Urothelium cell line (cell line): ENCODE measurements around the gene ZBTB34.

ENCODE experiments used
- DNase-seq: peaks from one replicate; pipeline ENCODE4 v3.0.0; 2011; ENCODE audit warnings: low spot score, mixed read lengths
- FAIRE-seq: peaks from 2 replicates; lab custom pipeline; 2011; peaks lifted over from hg19 to GRCh38; lab: Jason Lieb, UNC

ZBTB34 gene

DNA sequence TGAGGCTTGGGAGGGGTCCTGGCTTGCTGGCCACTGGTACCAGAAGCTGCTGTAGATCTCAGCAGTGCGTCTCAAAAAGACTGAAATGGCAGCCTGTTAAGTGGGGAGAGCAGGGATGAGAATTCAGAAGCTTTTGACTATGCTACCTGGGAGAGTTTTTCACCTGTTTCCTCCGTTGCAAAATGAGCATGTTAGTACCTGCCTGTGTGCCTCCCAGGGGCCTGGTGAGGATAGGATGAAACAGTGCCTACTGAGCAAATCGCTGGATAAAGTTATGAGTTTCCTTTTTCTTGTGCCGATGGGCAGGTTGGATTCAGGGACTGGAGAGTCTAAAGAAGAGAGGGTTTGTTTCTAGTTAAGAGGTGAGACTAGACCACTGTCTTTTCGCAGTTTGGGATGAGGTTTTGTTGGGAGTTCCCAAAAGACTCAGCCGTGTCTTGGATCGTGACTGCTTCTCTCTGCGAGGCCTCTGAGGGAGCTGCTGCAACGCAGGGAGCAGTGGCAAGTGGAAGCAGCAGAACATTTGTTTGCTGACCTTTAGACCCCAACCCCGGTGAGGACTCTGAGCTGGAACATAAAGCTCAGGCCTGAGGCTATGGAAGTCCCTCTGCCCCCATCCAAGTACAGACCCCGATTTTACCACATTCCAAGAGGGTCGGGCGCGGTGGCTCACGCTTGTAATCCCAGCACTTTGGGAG is 55.6 kb downstream of the ZBTB34 start:
- DNase-seq (no peak), FAIRE-seq (no peak)

GRCh38 chr9:126916909-126917308 is 56.5 kb downstream of the ZBTB34 start:
- FAIRE-seq (no peak), DNase-seq (no peak)

GRCh38 chr9:126919193-126919592 is 58.8 kb downstream of the ZBTB34 start:
- FAIRE-seq (no peak), DNase-seq (no peak)

- FAIRE-seq (no peak), DNase-seq (no peak)
These were observed 65.4 kb downstream of the ZBTB34 start for GRCh38 chr9:126925876-126926275.

DNA sequence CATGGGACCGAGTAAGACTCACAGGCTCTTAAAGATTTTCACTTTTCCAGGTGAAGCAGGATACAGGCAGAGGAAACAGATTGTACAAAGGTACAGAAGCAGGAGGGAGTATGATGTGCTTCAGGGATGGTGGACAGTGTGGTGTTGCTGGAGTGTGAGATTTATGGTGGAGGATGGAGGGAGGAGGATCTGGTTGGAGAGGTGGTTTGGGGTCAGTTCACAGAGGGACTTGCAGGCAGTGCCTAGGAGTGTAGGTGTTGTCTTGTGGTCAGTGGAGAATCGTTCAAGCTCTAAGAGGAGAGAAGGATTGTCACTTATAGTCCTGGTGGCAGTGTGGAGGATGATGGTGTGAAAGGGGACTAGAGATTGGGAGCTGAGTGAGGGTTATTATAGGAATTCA is 65.9 kb downstream of the ZBTB34 start:
- FAIRE-seq: no peak

GRCh38 chr9:126927419-126927818 is 67.0 kb downstream of the ZBTB34 start:
- FAIRE-seq: no peak
- no peak for DNase-seq

More for the DNA sequence above, 65.9 kb downstream of the ZBTB34 start:
- DNase-seq: no peak

DNA sequence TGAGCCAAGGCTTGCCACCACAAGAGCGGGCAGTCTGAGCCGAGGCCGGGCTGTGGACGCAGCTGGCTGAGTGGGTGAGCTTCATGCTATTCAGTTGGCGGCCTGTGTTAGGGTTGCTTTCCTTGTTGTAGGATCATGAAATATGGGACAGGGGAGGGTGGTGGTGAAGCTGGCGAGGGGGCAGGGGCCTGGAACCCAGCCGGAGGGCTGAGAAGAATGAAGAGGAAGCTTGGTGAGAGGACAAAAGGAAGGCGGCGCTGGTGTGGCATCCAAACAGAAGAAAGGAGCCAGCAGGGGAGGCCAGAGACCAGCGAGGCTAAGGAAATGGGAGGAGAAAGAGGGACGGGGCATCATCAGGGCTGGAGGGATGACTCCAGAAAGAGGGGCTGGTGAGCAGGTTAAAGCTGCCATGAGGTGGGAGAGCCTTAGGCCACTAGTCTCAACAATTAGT is 72.5 kb downstream of the ZBTB34 start:
- FAIRE-seq (no peak), DNase-seq (no peak)

DNA sequence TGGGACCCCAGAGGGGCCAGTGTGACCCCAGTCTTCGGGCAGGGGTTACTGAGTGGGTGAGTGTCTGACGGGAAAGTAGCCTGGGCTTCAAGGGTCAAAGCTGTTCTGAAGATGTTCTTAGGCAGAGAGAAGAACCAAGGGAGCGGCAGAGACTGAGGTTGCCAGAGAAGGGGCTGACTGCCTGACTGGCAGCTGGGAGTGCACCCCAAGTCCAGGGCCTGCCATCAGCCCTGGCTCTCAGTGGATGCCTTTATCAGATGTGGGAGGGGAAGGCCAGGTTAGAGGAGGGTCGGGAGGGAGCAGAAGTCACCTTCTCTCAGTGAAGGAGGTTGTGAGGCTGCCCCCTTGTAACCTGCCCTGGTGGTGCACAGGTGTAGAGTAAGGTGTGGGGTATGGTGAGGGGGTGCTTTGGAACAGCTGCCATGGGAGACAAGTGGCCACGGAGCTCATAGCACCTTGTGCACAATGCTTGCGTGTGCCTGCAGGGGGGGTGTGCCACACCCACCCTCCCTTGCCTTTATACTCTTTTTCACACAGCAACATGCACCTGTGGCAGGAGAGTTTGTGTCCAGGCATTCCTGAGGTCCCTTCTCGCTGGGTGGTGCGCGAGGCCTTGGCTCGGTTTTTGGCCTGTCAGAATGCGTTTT is 73.0 kb downstream of the ZBTB34 start:
- FAIRE-seq (no peak), DNase-seq (no peak)

- no peak for FAIRE-seq
- no peak for DNase-seq
These were observed 74.0 kb downstream of the ZBTB34 start for GRCh38 chr9:126934441-126934840.
